CD8-positive, alpha-beta memory T cell (primary cell): ENCODE results near the gene PNKD. TPM values are rescaled to one million over a fixed set of nuclear protein-coding genes. Genes with fewer than 3 reads are reported as not detected.
A peak's percentile ranks its signal among the peaks of the same experiment; 100 is the strongest.

Experiments used
- CTCF ChIA-PET: fragments of 350-600 bp; sonication (Branson Sonifier 250); formaldehyde crosslinking; loops from one replicate; lab custom pipeline; 2021; ENCODE audit warnings: antibody characterized with exemption; lab: Charles Lee
- POLR2A ChIA-PET: fragments of 350-600 bp; sonication (Branson Sonifier 250); formaldehyde crosslinking; loops from one replicate; lab custom pipeline; 2021; ENCODE audit warnings: antibody characterized with exemption; lab: Charles Lee
- DNase-seq, 5 donors: peaks; one replicate each; pipeline versions ENCODE4 v3.0.0 to v3.0.0-alpha.2; 2020 to 2022; ENCODE audit warnings: mixed read lengths in 1 of 5
- H3K27ac ChIP-seq: one replicate; pipeline ENCODE4 v1.7.0; 2013; ENCODE audit warnings: low read depth, mild to moderate bottlenecking, low read length, moderate library complexity
- H3K27me3 ChIP-seq: 2 replicates; pipeline ENCODE4 v1.7.0; 2013; ENCODE audit warnings: low read length, mild to moderate bottlenecking; ENCODE audit not compliant: insufficient read depth, poor library complexity, severe bottlenecking
- H3K36me3 ChIP-seq: 2 replicates; pipeline ENCODE4 v1.7.0; 2013; ENCODE audit warnings: mild to moderate bottlenecking, low read length, moderate library complexity; ENCODE audit not compliant: insufficient read depth
- H3K4me1 ChIP-seq: 2 replicates; pipeline ENCODE4 v1.7.0; 2013; ENCODE audit warnings: mild to moderate bottlenecking, low read length, moderate library complexity; ENCODE audit not compliant: insufficient read depth
- H3K4me3 ChIP-seq: 2 replicates; pipeline ENCODE4 v1.7.0; 2013; ENCODE audit warnings: mild to moderate bottlenecking, low read length
- H3K9me3 ChIP-seq: 2 replicates; pipeline ENCODE4 v1.7.0; 2013; ENCODE audit warnings: mild to moderate bottlenecking, low read length
- H3K27ac Mint-ChIP-seq, 8 donors: one replicate each; pipeline ENCODE4 v1.8.0; 2020 to 2021; ENCODE audit warnings: mixed read lengths in 8 of 8, mild to moderate bottlenecking in 6 of 8, inconsistent platforms in 3 of 8, moderate library complexity in 3 of 8
- H3K27me3 Mint-ChIP-seq, 2 donors: one replicate each; pipeline ENCODE4 v1.8.0; 2020 to 2021; ENCODE audit warnings: mixed read lengths in 2 of 2, mild to moderate bottlenecking in 1 of 2, moderate library complexity in 1 of 2
- H3K36me3 Mint-ChIP-seq, 3 donors: one replicate each; pipeline ENCODE4 v1.8.0; 2020 to 2021; ENCODE audit warnings: mixed read lengths in 3 of 3, inconsistent platforms in 1 of 3, mild to moderate bottlenecking in 1 of 3
- H3K4me1 Mint-ChIP-seq, 3 donors: one replicate each; pipeline ENCODE4 v1.8.0; 2020 to 2021; ENCODE audit warnings: mixed read lengths in 3 of 3, inconsistent platforms in 1 of 3, mild to moderate bottlenecking in 1 of 3
- H3K4me3 Mint-ChIP-seq, 7 donors: one replicate each; pipeline ENCODE4 v1.8.0; 2020 to 2021; ENCODE audit warnings: mixed read lengths in 7 of 7, mild to moderate bottlenecking in 6 of 7, moderate library complexity in 4 of 7, inconsistent platforms in 2 of 7
- H3K9me3 Mint-ChIP-seq, 5 donors: one replicate each; pipeline ENCODE4 v1.8.0; 2020 to 2022; ENCODE audit warnings: mixed read lengths in 5 of 5, mild to moderate bottlenecking in 3 of 5, moderate library complexity in 2 of 5, inconsistent platforms in 1 of 5
- polyA plus RNA-seq: library from polyadenylated mRNA; unstranded; fragments of 300-500 nt; fragmentation: Illumina TruSeq; gene quantifications from one replicate; pipeline ENCODE4 v1.2.3, GENCODE V29; 2021
- total RNA-seq, 2 experiments: library from RNA; stranded (reverse); gene quantifications; one replicate each; pipeline ENCODE4 v1.2.3, GENCODE V29; 2021

PNKD gene
- total and polyA plus RNA-seq, 3 experiments from 2014 or later: 26.8 to 111 (median 31.6) TPM

- no peaks in the 10 kb centered on the region for H3K27me3 ChIP-seq
- no peak overlapping the region for H3K4me3 ChIP-seq
- H3K27ac Mint-ChIP-seq: peak overlapping the region in 1 of 8 donors; percentile 26
- no peak overlapping the region for H3K4me3 Mint-ChIP-seq
- H3K36me3 Mint-ChIP-seq: peaks cover 0 to 2% (median 0%) of the 10 kb centered on the region in 3 donors
- ChIA-PET CTCF (no interaction called here), POLR2A (no interaction called here)
- H3K9me3 Mint-ChIP-seq: peaks cover 0 to 2% (median 0%) of the 10 kb centered on the region in 5 donors
- H3K4me1 ChIP-seq: no peaks in the 10 kb centered on the region
- H3K27ac ChIP-seq: no peak overlapping the region
- no peaks in the 10 kb centered on the region for H3K4me1 Mint-ChIP-seq
- H3K36me3 ChIP-seq: no peaks in the 10 kb centered on the region
- peaks cover 0 to 5% of the 10 kb centered on the region in 2 donors for H3K27me3 Mint-ChIP-seq
- no peaks in the 10 kb centered on the region for H3K9me3 ChIP-seq
- DNase-seq: peak in 1 of 5 donors; percentile 40
These were observed 71.1 kb downstream of the PNKD start for GRCh38 chr2:218341381-218341780.

- Histone ChIP-seq H3K36me3 (no peaks in the 10 kb centered on the region), H3K27me3 (no peaks in the 10 kb centered on the region), H3K9me3 (no peaks in the 10 kb centered on the region), H3K4me1 (no peaks in the 10 kb centered on the region), H3K27ac (no peak overlapping the region), H3K4me3 (no peak overlapping the region)
- Mint-ChIP-seq H3K4me1 (no peaks in the 10 kb centered on the region), H3K27ac (no peak overlapping the region), H3K9me3 (peaks cover 0 to 2% (median 0%) of the 10 kb centered on the region in 5 donors), H3K27me3 (peaks cover 0 to 5% of the 10 kb centered on the region in 2 donors), H3K4me3 (no peak overlapping the region), H3K36me3 (peaks cover 0 to 2% (median 0%) of the 10 kb centered on the region in 3 donors)
- POLR2A ChIA-PET: no interaction called here
- CTCF ChIA-PET: interaction anchor here (1.0 kb wide), 1 partner anchor 41 kb away, joined by 3 read pairs; no protein-coding TSS in a partner anchor
- no peak for DNase-seq
These were observed 72.5 kb downstream of the PNKD start for GRCh38 chr2:218342837-218343236.

- Mint-ChIP-seq H3K4me3 (no peak overlapping the region), H3K9me3 (peaks cover 0 to 2% (median 0%) of the 10 kb centered on the region in 5 donors), H3K27me3 (peaks cover 0 to 5% of the 10 kb centered on the region in 2 donors), H3K4me1 (no peaks in the 10 kb centered on the region), H3K36me3 (peaks cover 0 to 2% (median 0%) of the 10 kb centered on the region in 3 donors), H3K27ac (peak overlapping the region in 1 of 8 donors; percentile 53)
- Histone ChIP-seq H3K4me3 (no peak overlapping the region), H3K27ac (no peak overlapping the region), H3K9me3 (no peaks in the 10 kb centered on the region), H3K36me3 (no peaks in the 10 kb centered on the region), H3K27me3 (no peaks in the 10 kb centered on the region), H3K4me1 (no peaks in the 10 kb centered on the region)
- POLR2A ChIA-PET: no interaction called here
- CTCF ChIA-PET: interaction anchor here (1.0 to 1.3 kb wide), 3 partner anchors 11 to 51 kb away, joined by 3 read pairs; no protein-coding TSS in a partner anchor
- DNase-seq: no peak
These were observed 73.3 kb downstream of the PNKD start for GRCh38 chr2:218343591-218343990.

- ChIA-PET POLR2A (no interaction called here), CTCF (interaction anchor here (1.0 to 1.3 kb wide), 2 partner anchors 10 to 52 kb away, joined by 3 read pairs; no protein-coding TSS in a partner anchor)
- H3K27me3 Mint-ChIP-seq: peaks cover 0 to 5% of the 10 kb centered on the region in 2 donors
- Histone ChIP-seq H3K4me3 (no peak overlapping the region), H3K27me3 (no peaks in the 10 kb centered on the region), H3K27ac (no peak overlapping the region), H3K4me1 (no peaks in the 10 kb centered on the region), H3K9me3 (no peaks in the 10 kb centered on the region), H3K36me3 (no peaks in the 10 kb centered on the region)
- H3K4me1 Mint-ChIP-seq: no peaks in the 10 kb centered on the region
- peak in 1 of 5 donors; percentile 26 for DNase-seq
- no peak overlapping the region for H3K27ac Mint-ChIP-seq
- H3K9me3 Mint-ChIP-seq: peaks cover 0 to 2% (median 0%) of the 10 kb centered on the region in 5 donors
- no peak overlapping the region for H3K4me3 Mint-ChIP-seq
- peaks cover 0 to 2% (median 0%) of the 10 kb centered on the region in 3 donors for H3K36me3 Mint-ChIP-seq
These were observed 73.9 kb downstream of the PNKD start for GRCh38 chr2:218344090-218344754.

- peaks cover 0 to 5% of the 10 kb centered on the region in 2 donors for H3K27me3 Mint-ChIP-seq
These were observed 74.6 kb downstream of the PNKD start for GRCh38 chr2:218344755-218345417.

GRCh38 chr2:218345491-218346236, 75.3 kb downstream of the PNKD start:
- H3K36me3 Mint-ChIP-seq: peaks cover 0 to 2% (median 0%) of the 10 kb centered on the region in 3 donors
- H3K4me3 ChIP-seq: no peak overlapping the region
- no peaks in the 10 kb centered on the region for H3K36me3 ChIP-seq
- H3K27me3 ChIP-seq: no peaks in the 10 kb centered on the region
- CTCF ChIA-PET: interaction anchor here (0.6 to 1.3 kb wide), 2 partner anchors 10 to 52 kb away, joined by 3 read pairs; partner anchors contain the start of gene CATIP
- H3K27ac ChIP-seq: no peak overlapping the region
- H3K27ac Mint-ChIP-seq: no peak overlapping the region
- POLR2A ChIA-PET: no interaction called here
- no peaks in the 10 kb centered on the region for H3K9me3 ChIP-seq
- no peak overlapping the region for H3K4me3 Mint-ChIP-seq
- no peaks in the 10 kb centered on the region for H3K4me1 ChIP-seq
- no peak for DNase-seq
- peaks cover 0 to 6% (median 0%) of the 10 kb centered on the region in 5 donors for H3K9me3 Mint-ChIP-seq
- no peaks in the 10 kb centered on the region for H3K4me1 Mint-ChIP-seq
- peaks cover 0 to 5% of the 10 kb centered on the region in 2 donors for H3K27me3 Mint-ChIP-seq

More at GRCh38 chr2:218344755-218345417, 74.6 kb downstream of the PNKD start:
- ChIA-PET CTCF (interaction anchor here (1.3 kb wide), 2 partner anchors 9 to 11 kb away, joined by 3 read pairs; partner anchors contain the start of gene CATIP), POLR2A (interaction anchor here (0.6 kb wide), 1 partner anchor 315 kb away, joined by 3 read pairs; the partner anchor contains the start of genes BCS1L and ZNF142)
- H3K4me3 ChIP-seq: no peak overlapping the region
- no peaks in the 10 kb centered on the region for H3K36me3 ChIP-seq
- Mint-ChIP-seq H3K4me3 (no peak overlapping the region), H3K36me3 (peaks cover 0 to 2% (median 0%) of the 10 kb centered on the region in 3 donors), H3K4me1 (no peaks in the 10 kb centered on the region), H3K27ac (peak overlapping the region in 1 of 8 donors; percentile 81), H3K9me3 (peaks cover 0 to 4% (median 2%) of the 10 kb centered on the region in 5 donors)
- peak in 1 of 5 donors; percentile 36 for DNase-seq
- no peaks in the 10 kb centered on the region for H3K9me3 ChIP-seq
- no peaks in the 10 kb centered on the region for H3K27me3 ChIP-seq
- H3K27ac ChIP-seq: no peak overlapping the region
- H3K4me1 ChIP-seq: no peaks in the 10 kb centered on the region

- ChIA-PET CTCF (no interaction called here), POLR2A (no interaction called here)
- Histone ChIP-seq H3K9me3 (no peaks in the 10 kb centered on the region), H3K36me3 (no peaks in the 10 kb centered on the region), H3K4me3 (no peak overlapping the region), H3K4me1 (no peaks in the 10 kb centered on the region), H3K27me3 (no peaks in the 10 kb centered on the region), H3K27ac (no peak overlapping the region)
- no peaks in the 10 kb centered on the region for H3K4me1 Mint-ChIP-seq
- H3K4me3 Mint-ChIP-seq: no peak overlapping the region
- no peak overlapping the region for H3K27ac Mint-ChIP-seq
- peaks cover 0 to 2% of the 10 kb centered on the region in 2 donors for H3K27me3 Mint-ChIP-seq
- no peak for DNase-seq
- H3K36me3 Mint-ChIP-seq: peaks cover 0 to 6% (median 0%) of the 10 kb centered on the region in 3 donors
- peaks cover 0 to 18% (median 11%) of the 10 kb centered on the region in 5 donors for H3K9me3 Mint-ChIP-seq
These were observed 76.9 kb downstream of the PNKD start for GRCh38 chr2:218347172-218347571.
